Glomerular visceral epithelial cell (primary cell): Measurements from ENCODE around the gene PRKD3.

Source experiments
- DNase-seq: peaks from one replicate; pipeline ENCODE4 v3.0.0-alpha.2; 2016; ENCODE audit errors: extremely low spot score

The PRKD3 gene

DNA sequence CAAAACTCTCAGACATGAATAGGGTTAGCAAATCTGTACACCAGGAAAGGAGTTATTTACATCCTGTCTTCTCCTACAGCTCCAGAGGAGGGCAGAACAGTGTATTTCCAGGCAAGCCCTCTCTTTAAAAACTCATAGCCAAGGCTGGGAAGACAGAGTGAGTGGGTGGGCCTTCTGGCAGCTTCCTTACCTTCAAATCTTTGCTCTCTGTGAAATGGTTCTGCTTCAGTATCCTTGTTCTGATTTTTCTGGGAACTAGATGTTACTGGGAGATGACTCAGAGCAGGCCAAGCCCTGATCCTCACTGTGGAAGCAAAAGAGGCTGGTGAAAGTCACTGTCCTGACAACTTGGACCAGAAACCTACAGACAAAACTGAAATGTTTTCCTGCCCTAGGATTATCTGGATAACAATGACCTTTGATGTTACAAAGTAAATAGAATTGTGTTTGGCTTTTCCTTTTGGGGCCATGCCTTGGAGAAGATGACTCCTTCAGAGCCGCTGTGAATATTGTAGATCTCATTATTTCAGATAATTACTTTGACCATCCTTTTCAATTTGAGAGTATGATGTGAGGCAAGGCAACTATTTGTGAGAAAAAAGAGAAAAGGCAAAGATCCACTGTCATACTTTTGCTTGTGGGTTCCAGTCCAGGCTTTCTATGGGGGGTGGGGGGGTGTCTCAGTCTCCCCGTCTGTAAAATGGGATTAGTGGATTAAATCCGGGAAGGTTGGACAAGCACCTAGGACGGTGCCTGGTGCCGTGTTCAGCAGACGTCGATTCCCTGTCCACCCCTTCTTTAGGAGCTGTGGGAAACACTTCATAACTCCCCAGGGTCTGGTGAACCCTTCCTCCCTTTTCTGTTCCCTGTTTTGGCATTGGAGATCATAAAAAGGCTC is 19.2 kb upstream of the PRKD3 start:
- DNase-seq, result peak; percentile 64

- no peak for DNase-seq
Observed at GRCh38 chr2:37342591-37343220, 18.1 kb upstream of the PRKD3 start.

- DNase-seq, result no peak
Observed at GRCh38 chr2:37340637-37341036, 16.0 kb upstream of the PRKD3 start.

GRCh38 chr2:37338933-37339332 is 14.3 kb upstream of the PRKD3 start:
- DNase-seq, result no peak

DNA sequence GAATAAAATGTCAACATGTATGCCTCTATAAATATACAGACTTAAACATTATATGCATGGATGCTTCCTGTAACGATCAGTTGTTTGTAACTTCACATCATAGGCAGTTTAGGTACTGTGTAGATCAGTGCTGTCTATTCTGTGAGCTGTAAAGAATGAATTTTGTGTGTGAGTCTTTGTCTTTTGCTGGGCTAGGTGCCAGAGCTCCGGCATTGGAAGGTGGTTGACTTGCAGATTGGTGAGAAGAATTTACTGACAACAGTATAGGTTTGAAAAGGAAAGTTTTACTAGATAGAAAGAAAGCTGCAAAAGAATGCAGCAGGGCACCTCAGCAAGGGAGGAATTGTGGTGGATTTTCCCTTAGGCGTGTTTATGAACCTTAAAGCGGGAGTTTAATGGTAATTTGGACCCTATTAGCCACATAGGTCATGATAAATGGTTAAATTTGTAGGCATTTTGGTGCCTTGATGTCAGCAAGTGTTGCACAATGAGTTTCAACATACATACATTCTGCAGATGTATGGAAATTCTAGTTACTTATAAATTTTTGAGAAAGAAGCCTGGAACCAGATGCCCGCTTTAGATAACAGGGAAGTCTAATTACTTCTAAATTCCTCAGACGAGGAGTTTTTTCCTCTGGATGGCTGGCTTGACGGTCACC is 13.1 kb upstream of the PRKD3 start:
- DNase-seq, result no peak

DNA sequence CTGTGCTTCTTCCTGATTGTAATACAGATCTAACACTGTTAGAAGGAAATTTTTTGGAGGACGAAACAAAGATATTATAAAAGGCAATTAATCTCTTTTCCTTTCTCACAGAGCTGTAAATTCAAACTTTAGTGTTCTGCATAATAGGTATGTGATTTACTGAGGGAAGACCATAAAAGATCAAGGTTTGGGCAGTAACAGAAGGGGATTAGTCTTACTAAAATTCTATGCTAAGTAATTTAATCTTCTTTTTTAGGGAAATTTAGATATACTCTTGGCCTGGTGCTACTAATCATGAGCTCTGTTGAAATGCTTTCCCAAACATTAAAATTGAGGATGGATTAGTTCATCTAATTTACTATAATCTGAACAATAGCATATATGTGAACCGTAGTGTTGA is 11.0 kb upstream of the PRKD3 start:
- DNase-seq, result no peak

- no peak for DNase-seq
Observed at GRCh38 chr2:37333256-37333655, 8.6 kb upstream of the PRKD3 start.

- no peak for DNase-seq
Observed at GRCh38 chr2:37332560-37332959, 7.9 kb upstream of the PRKD3 start.

DNA sequence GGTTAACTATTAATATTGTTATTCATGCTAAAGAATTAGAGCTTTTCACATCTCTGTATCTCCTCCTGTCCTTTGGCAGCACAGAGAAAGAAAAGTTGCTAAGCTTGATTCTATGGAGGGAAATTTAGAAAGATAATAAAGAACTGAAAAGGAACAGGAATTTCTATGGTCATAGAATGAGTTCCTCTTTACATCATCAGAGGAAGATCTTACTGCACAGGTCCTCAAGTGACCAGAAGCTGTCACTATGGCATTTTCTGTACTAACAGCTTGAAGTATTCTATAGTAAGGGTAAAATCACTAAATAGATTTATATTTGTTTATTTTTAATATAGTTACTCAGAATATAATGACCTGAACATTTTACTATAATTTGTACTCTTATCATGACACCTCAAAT is 6.0 kb upstream of the PRKD3 start:
- no peak for DNase-seq

GRCh38 chr2:37326866-37327634 is 2.4 kb upstream of the PRKD3 start:
- no peak for DNase-seq

DNA sequence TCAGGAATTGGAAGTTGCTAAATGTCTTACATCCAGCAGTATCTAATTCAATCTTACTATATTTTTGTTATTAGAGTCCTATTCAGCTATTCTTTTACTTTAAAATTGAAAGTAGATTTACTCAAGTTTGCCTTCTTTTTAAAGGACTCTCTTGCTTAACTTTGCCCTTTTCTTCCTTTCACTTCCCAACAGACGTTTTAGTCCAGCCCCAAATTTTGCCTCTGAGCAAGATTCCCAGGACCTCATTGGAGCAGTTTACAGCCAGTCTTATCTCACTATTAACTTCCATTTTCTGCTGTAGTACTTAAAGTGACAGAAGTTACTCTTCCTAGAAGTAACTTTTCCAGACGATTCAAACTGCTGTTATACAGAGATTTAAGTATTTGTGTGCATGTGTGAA is 1.7 kb upstream of the PRKD3 start:
- DNase-seq, result peak; percentile 54

GRCh38 chr2:37325625-37326071 is 1.0 kb upstream of the PRKD3 start:
- no peak for DNase-seq

DNA sequence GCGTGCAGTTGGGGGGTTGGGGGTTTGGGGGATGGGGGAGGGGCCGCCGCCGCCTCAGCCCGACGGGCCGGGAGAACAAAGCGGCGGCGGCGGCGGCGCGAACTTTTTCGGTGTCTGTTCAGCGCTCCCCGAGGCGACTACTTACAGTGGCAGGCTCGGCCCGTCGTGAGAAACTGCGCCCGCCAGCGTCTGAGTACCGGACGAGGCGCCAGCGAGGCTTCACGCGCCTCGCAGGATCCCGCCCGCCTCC is 172 bp downstream of the PRKD3 start:
- no peak for DNase-seq

DNA sequence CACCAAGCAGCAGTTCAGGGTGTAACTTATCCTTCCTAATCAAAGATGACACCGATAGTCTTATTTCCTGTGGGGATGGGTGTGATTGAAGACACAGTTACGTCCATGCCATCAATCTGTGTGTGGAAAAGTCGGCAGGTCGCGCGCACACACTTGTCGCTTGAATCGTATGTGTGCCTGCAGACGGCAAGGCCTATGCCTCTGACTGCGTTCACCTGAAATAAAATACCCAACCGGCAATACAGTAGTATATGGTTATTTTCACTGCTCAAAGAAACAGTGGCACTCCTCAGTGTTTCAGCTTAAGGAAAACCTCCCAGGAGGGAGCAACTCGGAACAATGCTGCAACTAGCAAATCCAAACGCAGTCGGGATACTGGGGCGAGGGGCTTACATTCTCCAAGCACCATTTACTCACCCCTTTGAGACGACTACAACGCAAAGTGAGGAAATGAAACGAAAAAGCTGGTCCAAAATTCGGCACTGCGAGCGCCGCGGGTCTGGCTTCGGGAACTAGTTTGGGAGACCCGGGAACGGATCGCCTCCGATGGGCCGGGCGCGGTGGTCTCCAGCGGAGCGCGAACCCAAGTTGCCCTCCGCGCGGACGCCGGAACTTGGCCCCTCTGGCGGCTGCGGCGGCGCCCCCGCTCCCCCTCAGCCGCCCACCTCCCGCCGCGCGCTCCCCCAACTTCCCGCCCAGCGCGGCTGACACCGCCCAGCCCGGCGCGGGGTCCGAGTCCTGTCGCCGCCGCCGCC is 675 bp downstream of the PRKD3 start:
- peak; percentile 16 for DNase-seq

DNA sequence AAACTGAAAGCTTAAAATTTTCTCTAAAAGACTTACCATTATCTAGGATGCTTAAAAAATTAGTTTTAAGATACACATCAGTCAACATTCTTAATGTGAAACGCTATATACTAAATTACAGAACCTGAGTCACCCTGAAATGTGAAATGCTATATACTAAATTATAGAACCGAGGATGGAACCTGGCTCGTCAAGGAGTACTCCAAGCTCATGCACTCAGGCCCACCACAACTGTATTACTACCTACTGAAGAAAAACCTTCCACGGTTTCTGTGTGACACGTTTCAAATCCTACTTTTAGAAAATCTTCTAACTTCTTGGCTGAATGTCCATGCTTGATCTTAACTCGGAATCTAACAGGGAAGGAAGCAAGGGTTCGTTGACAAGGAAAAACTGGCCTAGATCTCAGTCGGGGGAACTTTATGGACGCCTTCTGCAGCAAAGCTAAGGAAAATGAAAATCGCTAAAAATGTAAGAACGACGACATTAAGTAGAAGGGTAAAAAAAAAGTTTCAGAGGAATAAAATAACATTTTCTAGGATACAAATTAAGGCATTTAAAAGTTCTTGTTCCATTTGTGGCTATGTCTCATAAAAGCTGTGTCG is 1.4 kb downstream of the PRKD3 start:
- no peak for DNase-seq

- no peak for DNase-seq
Observed at GRCh38 chr2:37322368-37322767, 2.3 kb downstream of the PRKD3 start.

DNA sequence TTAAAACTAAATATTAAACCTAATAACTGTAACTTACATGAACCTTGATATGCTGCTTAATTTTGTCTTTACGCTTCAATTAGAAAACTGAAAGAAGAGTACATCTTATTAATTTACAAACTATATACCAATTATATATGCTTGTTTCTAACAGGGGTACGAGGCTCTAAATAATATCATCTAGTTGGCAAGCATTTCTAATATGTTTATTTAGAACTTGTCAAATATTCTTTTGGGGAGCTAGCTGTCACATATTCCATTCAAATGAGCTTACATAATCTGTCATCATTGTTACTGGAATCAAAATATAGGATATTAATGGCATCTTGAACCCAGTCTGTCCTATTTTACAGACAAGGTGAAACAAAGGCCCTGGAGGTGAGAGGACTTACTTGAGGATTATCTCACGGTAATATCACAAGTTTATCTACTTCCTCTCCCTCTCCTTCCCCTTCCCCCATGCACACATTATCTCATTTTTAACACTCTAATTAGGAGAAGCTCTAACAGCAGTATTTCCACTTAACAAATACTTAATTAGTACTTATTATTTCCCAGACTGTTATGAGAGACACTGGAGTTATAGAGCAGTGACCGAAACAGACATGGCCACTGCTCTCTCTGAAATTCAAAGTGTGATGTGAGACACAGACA is 3.5 kb downstream of the PRKD3 start:
- no peak for DNase-seq

- no peak for DNase-seq
Observed at GRCh38 chr2:37319754-37320609, 4.7 kb downstream of the PRKD3 start.

GRCh38 chr2:37318401-37318800 is 6.2 kb downstream of the PRKD3 start:
- no peak for DNase-seq

DNA sequence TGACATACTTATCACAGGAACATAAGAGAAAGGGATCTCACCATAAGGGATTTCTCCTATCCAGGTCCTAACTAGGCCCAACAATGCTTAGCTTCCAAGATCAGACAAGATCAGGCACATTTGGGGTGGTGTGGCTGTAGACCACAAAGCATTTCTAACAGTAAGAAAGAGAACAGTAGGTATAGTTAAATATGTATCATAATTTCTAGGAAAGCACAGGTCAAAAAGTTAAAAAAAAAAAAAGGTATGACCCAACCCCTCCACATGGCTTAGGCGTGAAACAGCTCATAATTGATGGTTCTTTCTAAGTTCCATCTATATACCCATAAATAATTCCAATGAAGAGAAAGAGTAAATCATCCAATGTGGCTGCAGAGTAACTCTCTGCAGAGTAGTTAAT is 6.9 kb downstream of the PRKD3 start:
- no peak for DNase-seq
